ENCODE data around the gene STXBP6. TPM values are rescaled to one million over a fixed set of nuclear protein-coding genes. Genes with fewer than 3 reads are reported as not detected.

STXBP6 gene
- total RNA-seq, 4 donors from 2014 or later, result 34.9 to 62.1 (median 45.5) TPM

GRCh38 chr14:25001601-25002000 lies 48.3 kb downstream of the STXBP6 start:
- 51% methylated on average over 2 of the region's 2 CpGs for WGBS
- H3K9me3 ChIP-seq, result no peaks in the 10 kb centered on the region
- H3K27ac ChIP-seq, result peak overlapping the region; percentile 18
- no peaks in the 10 kb centered on the region for H3K27me3 ChIP-seq
- no peak overlapping the region for H3K4me3 ChIP-seq
- no peak for TF ChIP-seq CTCF (IDR thresholded peaks at IDR 0.05)
- peak in 2 of 3 donors; percentile 44 to 59 for TF ChIP-seq POLR2AphosphoS5 (IDR thresholded peaks at IDR 0.05)
- no peak for DNase-seq (ENCODE audit: low spot score in 2 of 2)
- H3K4me1 ChIP-seq, result peaks cover 9% of the 10 kb centered on the region
- H3K36me3 ChIP-seq, result no peaks in the 10 kb centered on the region

GRCh38 chr14:25001156-25001555 lies 48.8 kb downstream of the STXBP6 start:
- no peak for DNase-seq (ENCODE audit: low spot score in 2 of 2)
- H3K4me3 ChIP-seq, result no peak overlapping the region
- H3K9me3 ChIP-seq, result no peaks in the 10 kb centered on the region
- TF ChIP-seq EP300 (IDR thresholded peaks at IDR 0.05) (no peak), POLR2A (IDR thresholded peaks at IDR 0.05) (no peak), CTCF (IDR thresholded peaks at IDR 0.05) (no peak), POLR2AphosphoS5 (IDR thresholded peaks at IDR 0.05) (no peak)
- 61% methylated on average over 1 of the region's 1 CpG for WGBS
- peak overlapping the region; percentile 18 for H3K27ac ChIP-seq
- H3K36me3 ChIP-seq, result no peaks in the 10 kb centered on the region
- no peaks in the 10 kb centered on the region for H3K27me3 ChIP-seq
- H3K4me1 ChIP-seq, result peaks cover 9% of the 10 kb centered on the region

GRCh38 chr14:24999157-24999556 lies 50.8 kb downstream of the STXBP6 start:
- Histone ChIP-seq H3K4me1 (peaks cover 9% of the 10 kb centered on the region), H3K27ac (no peak overlapping the region), H3K4me3 (no peak overlapping the region), H3K9me3 (no peaks in the 10 kb centered on the region), H3K36me3 (no peaks in the 10 kb centered on the region), H3K27me3 (no peaks in the 10 kb centered on the region)
- no peak for DNase-seq (ENCODE audit: low spot score in 2 of 2)
- 97% methylated on average over 4 of the region's 4 CpGs for WGBS
- TF ChIP-seq POLR2A (IDR thresholded peaks at IDR 0.05), result no peak
- no peak for TF ChIP-seq EP300 (IDR thresholded peaks at IDR 0.05)
- no peak for TF ChIP-seq CTCF (IDR thresholded peaks at IDR 0.05)
- TF ChIP-seq POLR2AphosphoS5 (IDR thresholded peaks at IDR 0.05), result no peak

- no peak for TF ChIP-seq POLR2AphosphoS5 (IDR thresholded peaks at IDR 0.05)
- TF ChIP-seq CTCF (IDR thresholded peaks at IDR 0.05), result no peak
- no peak for TF ChIP-seq POLR2A (IDR thresholded peaks at IDR 0.05)
- TF ChIP-seq EP300 (IDR thresholded peaks at IDR 0.05), result no peak
- Histone ChIP-seq H3K4me3 (no peak overlapping the region), H3K27me3 (no peaks in the 10 kb centered on the region), H3K9me3 (no peaks in the 10 kb centered on the region), H3K4me1 (peaks cover 7% of the 10 kb centered on the region), H3K36me3 (no peaks in the 10 kb centered on the region), H3K27ac (no peak overlapping the region)
- WGBS, result 82% methylated on average over 6 of the region's 6 CpGs
- DNase-seq (ENCODE audit: low spot score in 2 of 2), result no peak
Measured at GRCh38 chr14:24996930-24997725, 52.8 kb downstream of the STXBP6 start.

GRCh38 chr14:24995016-24995415 lies 54.9 kb downstream of the STXBP6 start:
- Histone ChIP-seq H3K36me3 (no peaks in the 10 kb centered on the region), H3K9me3 (no peaks in the 10 kb centered on the region), H3K27me3 (no peaks in the 10 kb centered on the region), H3K4me1 (peaks cover 4% of the 10 kb centered on the region), H3K4me3 (no peak overlapping the region), H3K27ac (no peak overlapping the region)
- DNase-seq (ENCODE audit: low spot score in 2 of 2), result no peak
- 86% methylated on average over 4 of the region's 4 CpGs for WGBS
- TF ChIP-seq CTCF (IDR thresholded peaks at IDR 0.05) (no peak), POLR2A (IDR thresholded peaks at IDR 0.05) (no peak), EP300 (IDR thresholded peaks at IDR 0.05) (no peak), POLR2AphosphoS5 (IDR thresholded peaks at IDR 0.05) (no peak)

All from suprapubic skin (tissue), 4 donors.